GM15510 (cell line): Measurements from ENCODE around the gene RIIAD1.

ENCODE experiments used
- POLR2A ChIP-seq: IDR thresholded peaks from 3 replicates; pipeline ENCODE4 v1.6.1; 2011; ENCODE audit warnings: borderline replicate concordance; ENCODE audit not compliant: insufficient read length; ENCODE audit errors: extremely low read depth

RIIAD1 gene

DNA sequence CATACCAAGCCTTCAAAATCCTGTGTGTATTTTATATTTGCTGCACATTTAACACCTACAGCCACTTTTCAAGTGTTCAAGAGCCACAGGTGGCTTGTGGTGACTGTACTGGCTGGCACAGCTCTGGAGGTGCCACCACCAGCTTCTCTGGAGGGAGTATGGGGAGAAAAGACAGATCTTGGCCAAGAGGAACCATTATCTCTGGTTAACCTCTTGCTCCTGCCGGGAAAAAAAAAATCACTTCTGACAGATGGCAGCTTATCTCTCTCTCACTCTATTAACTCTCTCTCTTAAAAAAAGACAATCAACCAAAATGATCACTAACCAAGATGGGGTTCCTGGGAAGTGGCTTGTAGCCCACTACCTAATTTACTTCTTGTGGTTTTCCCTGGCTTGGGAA is 1.2 kb upstream of the RIIAD1 start:
- no peak for TF ChIP-seq POLR2A

DNA sequence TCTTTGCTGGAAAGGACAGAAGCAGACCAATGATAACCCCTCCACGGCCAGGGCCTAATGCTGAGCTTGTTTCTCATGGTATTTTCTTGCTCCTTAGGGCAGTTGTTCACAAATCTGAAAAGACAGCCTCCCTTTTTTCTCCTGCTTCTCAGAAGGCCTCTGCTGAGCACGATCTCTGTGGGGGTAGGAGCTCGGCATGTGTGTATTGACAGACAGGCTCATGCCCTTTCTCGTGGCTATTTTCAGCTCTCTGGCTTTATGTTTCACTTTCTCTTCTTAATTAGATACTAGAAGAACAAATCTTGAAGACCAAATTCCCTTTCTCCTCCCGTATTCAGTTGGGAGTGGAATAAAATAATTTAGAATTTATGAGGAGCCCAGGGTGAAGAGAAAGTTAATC is 768 bp upstream of the RIIAD1 start:
- no peak for TF ChIP-seq POLR2A

DNA sequence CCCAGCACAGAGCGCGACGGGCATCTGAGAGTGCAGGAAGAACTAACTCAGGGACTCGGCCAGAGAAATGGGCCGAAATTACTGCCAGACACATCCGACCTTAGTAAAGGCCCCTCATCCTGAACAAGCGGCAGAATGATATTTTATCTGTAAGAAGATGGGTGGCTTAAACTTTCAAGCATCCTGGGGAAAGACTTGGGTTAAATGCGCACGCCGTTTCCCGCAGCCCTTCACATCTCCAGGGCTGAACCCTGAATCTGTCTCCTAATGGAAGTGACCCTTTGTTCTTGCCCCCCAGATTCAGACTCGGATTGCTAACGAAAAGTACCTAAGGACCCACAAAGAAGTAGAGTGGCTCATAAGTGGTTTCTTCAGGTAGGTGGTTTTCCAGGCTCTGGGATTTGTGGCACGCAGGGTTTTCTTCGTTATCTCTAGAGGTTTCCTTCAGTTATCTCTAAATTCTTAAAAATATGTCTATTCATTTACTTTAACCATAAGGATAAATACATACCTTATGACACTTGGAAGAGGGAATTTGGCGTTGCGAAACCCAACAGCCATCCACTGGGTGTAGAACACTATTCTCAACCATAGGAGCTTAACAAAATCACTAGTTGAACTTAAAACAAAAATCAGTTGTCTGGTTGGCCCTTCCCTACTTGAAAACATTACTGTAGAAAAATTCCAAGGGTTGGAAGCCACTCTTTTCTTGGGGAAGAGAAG is 627 bp downstream of the RIIAD1 start:
- no peak for TF ChIP-seq POLR2A

DNA sequence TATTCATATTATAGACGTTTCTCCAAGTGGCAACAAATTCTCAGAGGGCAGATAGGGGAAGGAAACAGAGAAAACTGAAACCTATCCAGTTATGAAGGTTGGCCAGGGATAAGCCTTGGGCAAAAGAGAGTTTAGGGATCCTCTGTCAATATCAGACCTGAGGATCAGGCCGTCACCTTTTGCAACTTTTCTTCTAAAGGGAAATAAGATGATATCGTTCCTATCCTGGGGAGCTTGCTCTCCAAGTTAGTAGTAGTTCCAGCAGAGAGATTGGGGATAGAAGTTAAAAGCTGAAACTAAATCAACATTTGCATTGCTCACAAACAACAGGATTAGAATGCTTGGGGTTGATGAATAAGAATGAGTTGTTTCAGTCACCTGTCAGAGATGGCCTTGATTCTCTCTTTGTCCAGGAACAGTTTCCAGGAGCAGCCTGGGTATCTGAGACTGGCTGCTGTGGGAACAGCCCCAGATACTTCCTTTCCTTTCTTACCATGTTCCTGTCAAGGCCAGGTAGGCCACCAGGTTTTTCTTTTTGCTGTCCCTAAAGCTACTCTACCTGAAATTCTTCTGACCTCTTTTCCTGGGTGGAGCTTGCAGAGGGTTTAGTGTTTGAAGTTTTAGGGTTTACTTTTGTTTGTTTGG is 2.5 kb downstream of the RIIAD1 start:
- no peak for TF ChIP-seq POLR2A

DNA sequence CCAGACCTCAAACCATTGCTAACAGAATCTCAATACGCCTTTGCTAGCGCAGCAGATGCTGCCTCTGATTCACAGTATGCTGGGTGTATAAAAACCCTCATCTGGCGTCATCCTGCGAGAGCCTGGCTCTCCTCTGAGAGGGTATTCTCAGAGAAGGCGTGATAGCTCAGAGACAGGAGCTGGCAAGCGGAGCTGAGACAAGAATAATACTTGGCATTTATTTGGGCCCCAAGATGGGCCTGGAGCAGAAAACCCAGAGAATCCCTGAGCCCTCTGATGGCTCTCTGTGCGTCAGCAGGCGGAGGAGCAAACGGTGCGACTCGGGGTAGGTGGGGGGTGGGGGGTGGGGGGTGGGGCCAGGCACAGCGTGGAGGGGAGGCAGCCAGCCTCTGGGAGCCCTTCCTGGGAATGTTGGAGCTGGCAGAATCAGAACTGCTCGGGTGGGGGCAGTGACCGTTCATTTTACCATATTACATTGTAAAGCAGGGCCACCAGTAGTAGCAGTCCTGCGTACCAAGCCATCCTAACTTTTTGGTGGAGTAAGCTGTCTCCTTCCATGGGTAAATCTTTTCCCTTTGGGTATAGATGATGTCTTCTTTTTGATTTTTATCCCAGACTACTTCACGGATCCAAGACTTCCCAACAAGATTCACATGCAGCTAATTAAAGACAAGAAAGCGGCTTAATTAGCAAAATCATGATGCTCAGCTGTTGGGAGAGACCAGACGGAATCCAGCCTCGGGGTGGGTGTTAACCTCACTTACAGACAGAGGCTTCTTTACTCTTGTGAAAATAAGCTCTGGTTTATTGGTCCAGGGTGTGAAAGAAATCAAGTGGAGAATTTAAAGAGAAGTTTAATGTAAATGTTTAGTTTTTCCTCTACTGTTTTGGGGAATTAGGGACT is 7.1 kb downstream of the RIIAD1 start:
- no peak for TF ChIP-seq POLR2A

DNA sequence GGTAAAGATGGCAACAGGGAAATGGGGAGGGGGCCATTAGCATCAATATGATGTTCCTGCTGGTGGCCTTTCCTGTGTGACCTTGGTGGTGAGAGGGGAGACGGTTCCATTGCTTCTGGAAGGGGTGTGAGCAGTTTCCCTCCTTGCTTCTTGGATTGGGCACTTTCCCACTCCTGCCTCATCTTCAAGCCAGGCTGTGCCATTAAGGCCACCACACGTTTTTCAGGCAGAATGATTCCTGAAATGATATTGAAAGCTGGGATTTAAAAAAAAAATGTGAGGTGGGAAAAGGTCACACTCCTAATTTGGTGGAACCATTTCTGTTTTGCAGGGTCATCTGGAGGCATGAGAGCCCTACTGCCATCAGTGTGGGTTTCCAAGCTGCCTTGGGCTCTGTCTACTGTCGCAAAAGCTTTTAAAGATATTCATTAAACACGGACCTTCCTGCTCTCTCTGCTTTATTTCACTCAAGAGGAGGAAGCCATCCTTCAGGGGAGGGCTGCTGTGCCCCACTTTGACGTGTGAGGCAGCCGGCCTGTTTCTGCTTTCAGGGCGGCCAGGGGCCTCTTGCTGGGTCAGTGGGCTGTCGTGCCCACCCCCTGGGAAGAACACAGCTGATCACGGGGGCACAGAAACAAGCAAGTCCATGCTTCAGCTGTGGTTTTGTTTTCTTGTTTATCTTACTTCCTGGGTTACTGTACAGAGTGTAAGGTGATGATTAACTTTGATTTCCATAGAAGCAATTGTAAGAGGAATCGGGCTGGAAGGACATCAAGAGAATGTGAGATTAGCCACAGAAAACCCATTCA is 8.0 kb downstream of the RIIAD1 start:
- no peak for TF ChIP-seq POLR2A

DNA sequence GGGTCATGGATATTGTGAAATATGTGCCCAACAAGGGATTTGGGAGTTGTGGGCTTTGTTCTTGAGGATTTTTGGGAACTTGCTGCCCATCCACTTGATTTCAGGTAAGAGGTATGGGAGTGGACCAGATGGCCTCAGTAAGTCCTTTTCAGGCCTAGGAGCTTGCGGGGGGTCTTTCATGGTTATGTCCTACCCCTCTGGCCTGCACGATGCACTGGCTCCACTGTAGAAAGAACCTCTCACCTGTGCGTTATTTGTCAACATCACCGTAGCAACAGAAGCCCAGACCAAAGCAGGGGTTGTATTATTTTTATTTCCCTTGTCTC is 8.6 kb downstream of the RIIAD1 start:
- no peak for TF ChIP-seq POLR2A

DNA sequence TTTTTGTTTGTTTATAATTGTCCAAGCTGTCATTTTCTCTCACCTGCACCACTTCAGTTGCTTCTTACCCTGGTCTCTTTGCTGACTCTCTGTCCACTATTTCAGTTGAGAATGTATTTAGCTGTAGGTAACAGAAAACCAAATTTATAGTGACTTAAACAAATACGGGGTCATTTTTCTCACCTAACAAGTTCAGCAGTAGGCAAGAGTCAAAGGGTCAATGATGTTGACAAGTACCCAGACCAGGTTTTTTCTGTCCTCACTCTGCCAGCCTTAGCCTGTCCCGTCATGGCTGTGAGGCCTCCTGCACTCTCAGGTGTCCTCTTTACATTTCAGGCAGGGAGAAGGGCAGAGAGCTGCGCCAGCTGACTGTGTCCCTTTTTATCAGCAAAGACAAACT is 11.8 kb downstream of the RIIAD1 start:
- no peak for TF ChIP-seq POLR2A

DNA sequence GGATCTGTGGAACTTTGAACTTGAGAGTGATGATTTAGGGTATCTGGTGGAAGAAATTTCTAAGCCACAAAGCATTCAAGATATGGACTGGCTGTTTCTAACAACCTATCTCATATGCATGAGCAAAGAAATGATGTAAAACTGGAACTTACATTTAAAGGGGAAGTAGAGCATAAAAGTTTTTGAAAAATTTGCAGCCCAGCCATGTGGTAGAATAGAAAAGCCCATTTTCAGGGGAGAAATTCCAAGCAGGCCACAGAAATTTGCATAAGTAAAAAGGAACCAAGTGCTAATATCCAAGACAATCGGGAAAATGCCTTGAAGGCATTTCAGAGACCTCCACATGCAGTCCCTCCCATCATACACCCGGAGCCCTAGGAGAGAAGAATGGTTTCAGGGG is 15.7 kb downstream of the RIIAD1 start:
- no peak for TF ChIP-seq POLR2A

DNA sequence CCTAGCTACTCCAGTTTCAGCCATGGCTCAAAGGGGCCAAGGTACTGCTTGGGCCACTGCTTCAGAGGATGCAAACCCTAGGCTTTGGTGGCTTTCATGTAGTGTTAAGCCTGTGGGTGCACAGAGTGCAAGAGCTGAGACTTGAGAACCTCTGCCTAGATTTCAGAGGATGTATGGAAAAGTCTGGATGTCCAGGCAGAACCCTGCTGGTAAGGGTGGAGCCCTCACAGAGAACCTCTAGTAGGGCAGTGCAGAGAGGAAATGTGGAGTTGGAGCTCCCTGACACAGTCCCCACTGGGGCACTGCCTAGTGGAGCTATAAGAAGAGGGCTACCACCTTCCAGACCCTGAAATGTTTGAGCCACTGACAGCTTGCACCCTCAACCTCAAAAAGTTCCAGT is 16.2 kb downstream of the RIIAD1 start:
- no peak for TF ChIP-seq POLR2A

DNA sequence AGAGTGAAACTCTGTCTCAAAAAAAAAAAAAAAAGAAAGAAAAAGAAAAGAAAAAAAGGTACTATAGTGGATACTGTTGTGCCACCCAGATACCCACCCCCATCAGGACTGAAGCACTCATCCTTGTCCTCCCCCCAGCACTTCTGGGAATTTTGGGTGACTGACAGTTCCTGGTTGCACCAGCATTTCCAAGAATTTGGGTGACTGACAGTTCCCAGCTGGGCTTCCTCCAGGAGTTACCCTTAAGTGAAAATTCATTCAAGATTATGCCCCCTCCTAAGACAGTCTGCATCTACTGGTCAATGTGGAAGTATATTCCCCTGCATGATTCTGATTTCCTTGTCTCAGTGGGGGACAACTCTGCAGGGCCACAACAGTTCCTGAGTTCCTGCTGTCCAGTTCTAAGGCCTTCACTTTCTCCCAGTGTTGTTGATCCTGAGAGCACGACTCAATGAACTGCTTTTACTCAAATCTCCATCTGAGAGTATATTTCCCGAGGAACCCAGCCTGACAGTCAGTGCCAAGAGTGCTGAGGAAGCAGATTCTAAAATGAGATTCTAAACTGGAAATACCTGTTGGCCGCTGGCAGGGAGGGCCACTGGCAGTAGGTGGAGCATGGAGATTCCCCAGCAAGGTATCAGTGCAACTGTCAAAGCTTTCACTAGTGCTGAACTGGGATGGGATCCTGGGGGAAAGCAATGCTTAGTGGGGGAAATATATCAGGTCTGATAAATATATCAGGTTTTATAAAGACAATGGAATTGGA is 18.5 kb downstream of the RIIAD1 start:
- TF ChIP-seq POLR2A: no peak

DNA sequence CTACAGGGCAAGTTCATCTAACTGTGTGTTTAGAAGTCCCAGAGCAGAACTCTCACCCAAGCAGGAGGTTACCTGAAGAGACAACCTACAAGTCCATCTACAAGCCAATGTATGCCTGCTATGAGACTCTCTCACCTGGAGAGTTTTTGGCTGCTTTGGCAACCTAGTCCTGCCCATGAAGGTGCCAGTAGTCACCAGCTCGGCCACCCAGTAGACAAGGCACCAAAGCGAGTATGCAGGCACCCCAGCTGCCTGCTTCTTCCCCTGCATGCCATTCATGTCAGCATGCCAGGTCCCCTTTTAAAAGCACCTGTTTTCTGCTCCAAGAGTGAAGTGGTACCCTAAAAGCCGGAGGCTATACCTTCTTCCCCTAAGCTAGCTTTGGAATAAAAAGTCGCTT is 20.2 kb downstream of the RIIAD1 start:
- no peak for TF ChIP-seq POLR2A

DNA sequence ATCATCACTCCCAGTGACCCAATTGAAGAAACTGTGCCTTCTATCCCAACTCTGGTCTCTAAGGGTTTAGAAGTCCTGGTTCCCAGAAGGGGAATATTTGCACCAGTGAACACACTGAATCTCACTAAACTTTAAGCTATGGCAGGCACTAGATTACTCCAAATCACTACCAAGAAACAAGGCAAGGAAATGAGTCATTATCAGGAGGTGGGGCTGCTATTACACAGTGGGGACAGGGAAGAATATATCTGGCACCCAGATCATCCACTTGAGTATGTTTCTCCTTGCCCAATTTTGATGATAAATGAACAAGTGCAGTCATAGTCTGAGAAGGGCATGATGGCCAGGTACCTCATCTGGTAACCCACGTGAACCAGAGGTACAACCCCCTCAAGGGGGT is 35.0 kb downstream of the RIIAD1 start:
- no peak for TF ChIP-seq POLR2A

DNA sequence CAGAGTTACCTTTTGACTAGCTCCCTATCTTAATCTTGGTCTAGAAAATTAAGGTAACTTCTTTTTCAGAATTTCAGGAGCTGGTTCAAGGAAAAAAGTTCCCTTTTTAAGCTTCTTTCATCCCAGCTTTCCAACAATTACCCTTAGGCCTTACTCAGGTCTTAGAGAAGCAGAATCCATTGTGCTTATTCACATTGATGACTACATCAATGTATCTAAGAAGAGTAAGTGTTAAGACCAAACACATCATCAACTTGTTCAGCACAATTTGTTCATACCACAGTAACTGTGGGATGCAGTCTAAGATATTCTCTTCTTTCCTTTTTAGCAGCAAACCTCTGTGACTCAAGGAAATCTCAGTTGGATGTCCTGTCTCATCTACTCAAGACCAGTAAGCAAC is 37.9 kb downstream of the RIIAD1 start:
- TF ChIP-seq POLR2A: no peak
